Nephron (organoid): Measurements from ENCODE around the gene PSME1.

ENCODE experiments used
- H3K27ac Mint-ChIP-seq, 3 experiments: 2 replicates each; pipeline ENCODE4 v1.8.0; 2020; ENCODE audit warnings: mixed read lengths in 3 of 3, mild to moderate bottlenecking in 2 of 3, moderate library complexity in 1 of 3
- H3K27me3 Mint-ChIP-seq: 2 replicates; pipeline ENCODE4 v1.8.0; 2021; ENCODE audit warnings: low read depth, mild to moderate bottlenecking, moderate library complexity, mixed read lengths
- H3K36me3 Mint-ChIP-seq: 2 replicates; pipeline ENCODE4 v1.8.0; 2020; ENCODE audit warnings: low read depth, mixed read lengths
- H3K4me1 Mint-ChIP-seq: 2 replicates; pipeline ENCODE4 v1.8.0; 2020; ENCODE audit warnings: mixed read lengths
- H3K4me3 Mint-ChIP-seq, 3 experiments: 2 replicates each; pipeline ENCODE4 v1.8.0; 2020; ENCODE audit warnings: mild to moderate bottlenecking in 3 of 3, mixed read lengths in 3 of 3, moderate library complexity in 2 of 3
- H3K9me3 Mint-ChIP-seq: 2 replicates; pipeline ENCODE4 v1.8.0; 2020; ENCODE audit warnings: mixed read lengths
- TF ChIP-seq, protein P1 (sequence below), 3 experiments: fragments of 200-600 bp; sonication (generic); IDR thresholded peaks; one replicate each; pipeline ENCODE4 v1.5.0; 2021; ENCODE audit warnings: antibody characterized with exemption in 3 of 3; ENCODE audit not compliant: unreplicated experiment in 3 of 3

Gene PSME1

DNA sequence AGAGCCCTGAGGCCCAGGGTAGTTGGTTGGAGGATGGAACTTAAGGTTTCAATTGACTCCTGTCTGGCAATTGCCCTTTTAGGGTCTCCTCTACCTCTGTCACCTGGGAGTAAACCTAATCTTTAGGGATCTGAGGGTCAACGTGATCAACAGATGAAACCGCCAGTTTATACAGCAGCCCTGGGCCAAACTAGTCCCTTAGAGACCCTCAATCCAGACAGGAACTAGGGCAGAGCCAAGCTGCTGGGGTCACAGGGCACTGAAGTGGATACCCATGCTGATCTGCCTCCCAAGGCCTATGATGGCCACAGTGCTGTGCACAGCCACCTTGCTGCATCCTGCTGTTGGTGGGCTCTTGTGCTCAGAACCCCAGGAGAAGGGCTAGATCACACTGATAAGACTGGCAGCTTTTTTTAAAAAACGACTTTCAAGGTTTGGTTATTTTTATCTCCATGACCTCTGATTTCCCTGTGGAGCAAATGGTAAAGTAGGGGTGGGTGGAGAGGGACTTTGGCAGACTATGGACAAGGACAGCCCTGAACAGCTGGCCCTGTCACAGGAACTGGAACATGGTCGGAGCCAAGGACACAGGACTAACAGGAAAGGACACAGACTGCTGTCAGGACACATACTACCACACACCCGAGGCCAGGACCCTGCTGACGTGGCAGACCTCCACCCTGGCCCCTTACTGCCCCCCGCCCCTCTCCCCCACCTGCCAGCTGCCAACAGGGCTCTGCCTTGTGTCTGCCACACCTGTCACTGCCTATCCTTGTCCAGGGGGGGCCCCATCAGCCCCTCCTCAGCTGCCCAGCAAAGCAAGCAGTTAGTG is 5.1 kb upstream of the PSME1 start:
- peaks cover 39% of the 10 kb centered on the region for H3K4me1 Mint-ChIP-seq
- TF ChIP-seq, protein P1, sequence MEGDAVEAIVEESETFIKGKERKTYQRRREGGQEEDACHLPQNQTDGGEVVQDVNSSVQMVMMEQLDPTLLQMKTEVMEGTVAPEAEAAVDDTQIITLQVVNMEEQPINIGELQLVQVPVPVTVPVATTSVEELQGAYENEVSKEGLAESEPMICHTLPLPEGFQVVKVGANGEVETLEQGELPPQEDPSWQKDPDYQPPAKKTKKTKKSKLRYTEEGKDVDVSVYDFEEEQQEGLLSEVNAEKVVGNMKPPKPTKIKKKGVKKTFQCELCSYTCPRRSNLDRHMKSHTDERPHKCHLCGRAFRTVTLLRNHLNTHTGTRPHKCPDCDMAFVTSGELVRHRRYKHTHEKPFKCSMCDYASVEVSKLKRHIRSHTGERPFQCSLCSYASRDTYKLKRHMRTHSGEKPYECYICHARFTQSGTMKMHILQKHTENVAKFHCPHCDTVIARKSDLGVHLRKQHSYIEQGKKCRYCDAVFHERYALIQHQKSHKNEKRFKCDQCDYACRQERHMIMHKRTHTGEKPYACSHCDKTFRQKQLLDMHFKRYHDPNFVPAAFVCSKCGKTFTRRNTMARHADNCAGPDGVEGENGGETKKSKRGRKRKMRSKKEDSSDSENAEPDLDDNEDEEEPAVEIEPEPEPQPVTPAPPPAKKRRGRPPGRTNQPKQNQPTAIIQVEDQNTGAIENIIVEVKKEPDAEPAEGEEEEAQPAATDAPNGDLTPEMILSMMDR (IDR thresholded peaks at IDR 0.05; ENCODE audit: unreplicated experiment in 3 of 3): no peak
- H3K27ac Mint-ChIP-seq: peak overlapping the region; percentile 54 to 87 (median 84)
- H3K27me3 Mint-ChIP-seq: no peaks in the 10 kb centered on the region
- H3K36me3 Mint-ChIP-seq: no peaks in the 10 kb centered on the region
- no peaks in the 10 kb centered on the region for H3K9me3 Mint-ChIP-seq
- H3K4me3 Mint-ChIP-seq: peak overlapping the region in 2 of 3 experiments; percentile 70 to 81

- peak overlapping the region; percentile 38 to 81 (median 79) for H3K4me3 Mint-ChIP-seq
- H3K4me1 Mint-ChIP-seq: peaks cover 40% of the 10 kb centered on the region
- no peaks in the 10 kb centered on the region for H3K9me3 Mint-ChIP-seq
- TF ChIP-seq, protein P1 (IDR thresholded peaks at IDR 0.05; ENCODE audit: unreplicated experiment in 3 of 3): no peak
- H3K27ac Mint-ChIP-seq: peak overlapping the region; percentile 43 to 84 (median 83)
- H3K36me3 Mint-ChIP-seq: no peaks in the 10 kb centered on the region
- no peaks in the 10 kb centered on the region for H3K27me3 Mint-ChIP-seq
These were observed 4.4 kb upstream of the PSME1 start for GRCh38 chr14:24131549-24131966.

DNA sequence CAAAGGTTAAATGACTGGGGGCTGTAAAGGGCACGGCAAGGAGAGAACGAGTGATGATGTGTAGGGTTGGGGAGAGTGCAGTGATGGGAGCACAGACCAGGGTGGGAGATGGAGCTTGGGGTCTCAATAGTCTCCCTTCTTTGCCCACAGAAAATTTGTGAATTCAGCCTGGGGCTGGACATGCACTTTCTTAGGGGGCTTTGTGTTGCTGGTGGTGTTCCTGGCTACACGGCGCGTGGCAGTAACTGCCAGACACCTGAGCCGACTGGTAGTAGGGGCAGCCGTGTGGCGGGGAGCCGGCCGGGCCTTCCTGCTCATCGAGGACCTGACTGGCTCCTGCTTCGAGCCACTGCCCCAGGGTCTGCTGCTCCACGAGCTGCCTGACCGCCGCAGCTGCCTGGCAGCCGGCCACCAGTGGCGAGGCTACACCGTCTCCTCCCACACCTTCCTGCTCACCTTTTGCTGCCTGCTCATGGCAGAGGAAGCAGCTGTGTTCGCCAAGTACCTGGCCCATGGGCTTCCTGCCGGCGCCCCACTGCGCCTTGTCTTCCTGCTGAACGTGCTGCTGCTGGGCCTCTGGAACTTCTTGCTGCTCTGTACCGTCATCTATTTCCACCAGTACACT is 3.8 kb upstream of the PSME1 start:
- H3K9me3 Mint-ChIP-seq: no peaks in the 10 kb centered on the region
- H3K27me3 Mint-ChIP-seq: no peaks in the 10 kb centered on the region
- H3K4me1 Mint-ChIP-seq: peaks cover 40% of the 10 kb centered on the region
- peak overlapping the region; percentile 38 to 81 (median 79) for H3K4me3 Mint-ChIP-seq
- peaks cover 4% of the 10 kb centered on the region for H3K36me3 Mint-ChIP-seq
- TF ChIP-seq, protein P1 (IDR thresholded peaks at IDR 0.05; ENCODE audit: unreplicated experiment in 3 of 3): no peak
- peak overlapping the region; percentile 43 to 84 (median 83) for H3K27ac Mint-ChIP-seq

GRCh38 chr14:24132976-24133375 is 3.0 kb upstream of the PSME1 start:
- TF ChIP-seq, protein P1 (IDR thresholded peaks at IDR 0.05; ENCODE audit: unreplicated experiment in 3 of 3): no peak
- peaks cover 6% of the 10 kb centered on the region for H3K36me3 Mint-ChIP-seq
- H3K9me3 Mint-ChIP-seq: no peaks in the 10 kb centered on the region
- peaks cover 42% of the 10 kb centered on the region for H3K4me1 Mint-ChIP-seq
- peak overlapping the region; percentile 57 to 81 (median 75) for H3K4me3 Mint-ChIP-seq
- H3K27me3 Mint-ChIP-seq: no peaks in the 10 kb centered on the region
- peak overlapping the region in 2 of 3 experiments; percentile 77 to 84 for H3K27ac Mint-ChIP-seq

GRCh38 chr14:24133735-24134134 is 2.3 kb upstream of the PSME1 start:
- Mint-ChIP-seq H3K27ac (no peak overlapping the region), H3K9me3 (no peaks in the 10 kb centered on the region), H3K27me3 (no peaks in the 10 kb centered on the region), H3K36me3 (peaks cover 14% of the 10 kb centered on the region), H3K4me1 (peaks cover 46% of the 10 kb centered on the region), H3K4me3 (no peak overlapping the region)
- TF ChIP-seq, protein P1 (IDR thresholded peaks at IDR 0.05; ENCODE audit: unreplicated experiment in 3 of 3): no peak
